WI38 (cell line): Measurements from ENCODE around the gene BIRC6.

Source experiments
- H3K4me3 ChIP-seq: 2 replicates; pipeline ENCODE4 v1.5.1; 2011; ENCODE audit warnings: low read depth, mild to moderate bottlenecking, control low read depth, low read length
- CTCF ChIP-seq: IDR thresholded peaks from 2 replicates; pipeline ENCODE4 v1.5.1; 2012; ENCODE audit warnings: low read depth, mild to moderate bottlenecking, control low read depth, low read length

BIRC6 gene

GRCh38 chr2:32383858-32384257 lies 27.0 kb downstream of the BIRC6 start:
- H3K4me3 ChIP-seq, result no peak overlapping the region

GRCh38 chr2:32384529-32384928 lies 27.7 kb downstream of the BIRC6 start:
- H3K4me3 ChIP-seq, result no peak overlapping the region
- TF ChIP-seq CTCF, result no peak

More at GRCh38 chr2:32383858-32384257, 27.0 kb downstream of the BIRC6 start:
- no peak for TF ChIP-seq CTCF

- TF ChIP-seq CTCF, result no peak
- no peak overlapping the region for H3K4me3 ChIP-seq
Measured at GRCh38 chr2:32386739-32387138, 29.9 kb downstream of the BIRC6 start.

GRCh38 chr2:32399221-32399620 lies 42.4 kb downstream of the BIRC6 start:
- no peak for TF ChIP-seq CTCF
- H3K4me3 ChIP-seq, result no peak overlapping the region

GRCh38 chr2:32402091-32402490 lies 45.3 kb downstream of the BIRC6 start:
- no peak for TF ChIP-seq CTCF
- no peak overlapping the region for H3K4me3 ChIP-seq

GRCh38 chr2:32403782-32404181 lies 47.0 kb downstream of the BIRC6 start:
- no peak for TF ChIP-seq CTCF
- H3K4me3 ChIP-seq, result no peak overlapping the region

GRCh38 chr2:32404691-32405090 lies 47.9 kb downstream of the BIRC6 start:
- H3K4me3 ChIP-seq, result no peak overlapping the region
- TF ChIP-seq CTCF, result no peak
